HG02610 (cell line): Measurements from ENCODE around the gene JAK2.

Experiments used
- ATAC-seq: cut with Tn5 transposase; IDR thresholded peaks from one replicate; pipeline ENCODE4 v1.9.1; 2021; ENCODE audit warnings: mild to moderate bottlenecking, moderate library complexity; ENCODE audit not compliant: unreplicated experiment

The JAK2 gene

GRCh38 chr9:5122516-5122915, 137.4 kb downstream of the JAK2 start:
- ATAC-seq: no peak

GRCh38 chr9:5140151-5140550, 155.1 kb downstream of the JAK2 start:
- no peak for ATAC-seq

DNA sequence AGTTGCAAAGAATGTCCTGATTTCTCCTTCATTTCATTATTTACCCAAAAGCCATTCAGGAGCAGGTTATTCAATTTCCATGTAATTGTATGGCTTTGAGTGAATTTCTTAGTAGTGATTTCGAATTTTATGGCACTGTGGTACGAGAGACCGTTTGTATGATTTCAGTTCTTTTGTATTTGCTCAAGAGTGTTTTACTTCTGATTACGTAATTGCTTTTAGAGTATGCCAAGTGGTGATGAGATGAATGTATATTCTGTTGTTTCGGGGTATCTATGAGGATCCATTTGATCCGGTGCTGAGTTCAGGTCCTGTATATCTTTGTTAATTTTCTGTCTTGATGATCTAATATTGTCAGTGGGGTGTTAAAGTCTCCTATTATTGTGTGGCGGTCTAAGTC, 159.1 kb downstream of the JAK2 start:
- no peak for ATAC-seq

DNA sequence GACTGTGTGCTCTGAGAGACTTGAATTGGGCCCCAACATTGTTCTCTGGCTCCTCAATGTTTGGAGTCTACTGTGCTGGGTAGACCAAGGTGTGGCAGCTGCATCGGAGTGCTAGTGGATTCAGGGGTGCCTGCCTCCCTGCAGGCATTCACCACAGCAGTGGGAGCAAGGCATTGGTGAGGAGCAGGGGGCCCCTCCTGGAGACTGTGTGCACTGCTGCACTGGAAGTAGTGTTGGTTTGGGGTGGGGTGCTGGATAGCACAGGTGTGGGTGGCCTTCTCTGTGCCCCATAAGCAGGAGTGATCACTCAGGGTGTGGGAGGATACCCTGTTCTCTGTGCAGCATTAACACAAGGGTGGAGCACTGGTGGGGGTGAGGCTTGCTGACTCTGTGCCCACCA, 161.2 kb downstream of the JAK2 start:
- ATAC-seq: no peak
